HG02870 (cell line): Measurements from ENCODE around the gene CCNG1.
"Not testable (repeated sequence)": the region's sequence is repeated elsewhere in the genome, so short reads cannot be mapped to it uniquely, and the experiment has no call there.

Source experiments
- ATAC-seq: cut with Tn5 transposase; IDR thresholded peaks from one replicate; pipeline ENCODE4 v1.9.1; 2021; ENCODE audit warnings: mild to moderate bottlenecking, moderate library complexity; ENCODE audit not compliant: unreplicated experiment

CCNG1 gene

GRCh38 chr5:163440954-163441353 is 3.6 kb downstream of the CCNG1 start:
- ATAC-seq = no peak

GRCh38 chr5:163444526-163444925 is 7.1 kb downstream of the CCNG1 start:
- no peak for ATAC-seq

GRCh38 chr5:163445345-163445744 is 8.0 kb downstream of the CCNG1 start:
- no peak for ATAC-seq

- no peak for ATAC-seq
These were observed 9.8 kb downstream of the CCNG1 start for GRCh38 chr5:163447191-163447590.

GRCh38 chr5:163447875-163448274 is 10.5 kb downstream of the CCNG1 start:
- no peak for ATAC-seq

- no peak for ATAC-seq
These were observed 11.1 kb downstream of the CCNG1 start for GRCh38 chr5:163448491-163448890.

- ATAC-seq = no peak
These were observed 14.1 kb downstream of the CCNG1 start for GRCh38 chr5:163451489-163451888.

GRCh38 chr5:163453705-163454104 is 16.3 kb downstream of the CCNG1 start:
- no peak for ATAC-seq

- not testable (repeated sequence) for ATAC-seq
These were observed 18.0 kb downstream of the CCNG1 start for GRCh38 chr5:163455406-163455805.

- no peak for ATAC-seq
These were observed 18.7 kb downstream of the CCNG1 start for GRCh38 chr5:163456029-163456589.

GRCh38 chr5:163456840-163457239 is 19.4 kb downstream of the CCNG1 start:
- no peak for ATAC-seq

GRCh38 chr5:163458778-163459385 is 21.5 kb downstream of the CCNG1 start:
- ATAC-seq = no peak

- ATAC-seq = peak; percentile 4
These were observed 22.0 kb downstream of the CCNG1 start for GRCh38 chr5:163459462-163459818.

- ATAC-seq = peak; percentile 78
These were observed 22.6 kb downstream of the CCNG1 start, which contains the start of gene NUDCD2 for GRCh38 chr5:163459819-163460561. Gene NUDCD2, minus strand, starts transcription at chr5:163460102. Its CDS starts 52 bp downstream, at chr5:163460050.

GRCh38 chr5:163460562-163461171 is 23.3 kb downstream of the CCNG1 start, which contains the start of gene HMMR:
Gene HMMR, plus strand, starts transcription at chr5:163460632. Its CDS starts 61 bp downstream, at chr5:163460693.
- no peak for ATAC-seq

GRCh38 chr5:163463063-163463435 is 25.7 kb downstream of the CCNG1 start:
- no peak for ATAC-seq

GRCh38 chr5:163467682-163468081 is 30.3 kb downstream of the CCNG1 start:
- ATAC-seq = no peak

GRCh38 chr5:163473635-163474243 is 36.3 kb downstream of the CCNG1 start:
- no peak for ATAC-seq

GRCh38 chr5:163475411-163475810 is 38.0 kb downstream of the CCNG1 start:
- no peak for ATAC-seq

GRCh38 chr5:163478126-163478981 is 41.0 kb downstream of the CCNG1 start:
- no peak for ATAC-seq

GRCh38 chr5:163478982-163479271 is 41.5 kb downstream of the CCNG1 start:
- no peak for ATAC-seq
